PC-9 (cell line): ENCODE measurements around the gene TBCD.

Experiments
- CTCF ChIP-seq: fragments of 200-600 bp; sonication (generic); conservative IDR thresholded peaks from 2 replicates; pipeline ENCODE4 v1.6.1; 2017; ENCODE audit warnings: mixed run types, antibody characterized with exemption, mild to moderate bottlenecking, moderate library complexity
- EZH2 ChIP-seq: fragments of 200-600 bp; sonication (generic); IDR thresholded peaks from 2 replicates; pipeline ENCODE4 v1.8.0; 2017; ENCODE audit warnings: antibody characterized with exemption, low read depth

GRCh38 chr17:82881324-82881823 lies 129.5 kb downstream of the TBCD start:
- TF ChIP-seq CTCF (no peak), EZH2 (no peak)
